Mesendoderm (in vitro differentiated cells): Measurements from ENCODE around the gene TMEM9.

Experiments used
- DNase-seq: peaks from one replicate; pipeline ENCODE4 v3.0.0; 2013
- H2AK5ac ChIP-seq: 2 replicates; pipeline ENCODE4 v1.6.1; 2013; ENCODE audit warnings: low read length, inconsistent platforms
- H2BK120ac ChIP-seq: 2 replicates; pipeline ENCODE4 v1.6.1; 2013; ENCODE audit warnings: low read depth, mild to moderate bottlenecking, low read length, moderate library complexity, mixed read lengths
- H2BK15ac ChIP-seq: replicated peaks from 2 replicates; pipeline ENCODE4 v1.6.1; 2013; ENCODE audit warnings: low read depth, mild to moderate bottlenecking, moderate library complexity
- H2BK5ac ChIP-seq: 2 replicates; pipeline ENCODE4 v1.6.1; 2013; ENCODE audit warnings: low read length, inconsistent platforms
- H3K18ac ChIP-seq: 2 replicates; pipeline ENCODE4 v1.6.1; 2013; ENCODE audit warnings: mild to moderate bottlenecking, low read length, mixed read lengths
- H3K23ac ChIP-seq: one replicate; pipeline ENCODE4 v1.6.1; 2013; ENCODE audit warnings: low read length
- H3K27ac ChIP-seq: 2 replicates; pipeline ENCODE4 v1.5.1; 2013; ENCODE audit warnings: low read depth, mild to moderate bottlenecking, inconsistent platforms, low read length, moderate library complexity
- H3K27me3 ChIP-seq: 2 replicates; pipeline ENCODE4 v1.6.1; 2013; ENCODE audit warnings: low read length, control low read depth, mild to moderate bottlenecking, inconsistent platforms; ENCODE audit not compliant: insufficient read depth, poor library complexity
- H3K36me3 ChIP-seq: 2 replicates; pipeline ENCODE4 v1.6.1; 2013; ENCODE audit warnings: low read length, inconsistent platforms; ENCODE audit not compliant: control insufficient read depth, insufficient read depth
- H3K4ac ChIP-seq: one replicate; pipeline ENCODE4 v1.6.1; 2013; ENCODE audit warnings: low read depth, mild to moderate bottlenecking, low read length, moderate library complexity
- H3K4me1 ChIP-seq: 2 replicates; pipeline ENCODE4 v1.6.1; 2013; ENCODE audit warnings: low read depth, low read length, inconsistent platforms; ENCODE audit not compliant: control insufficient read depth
- H3K4me2 ChIP-seq: 2 replicates; pipeline ENCODE4 v1.6.1; 2013; ENCODE audit warnings: low read length
- H3K4me3 ChIP-seq: 2 replicates; pipeline ENCODE4 v1.5.1; 2013; ENCODE audit warnings: mild to moderate bottlenecking, low read length
- H3K56ac ChIP-seq: one replicate; pipeline ENCODE4 v1.6.1; 2013; ENCODE audit warnings: low read length
- H3K79me1 ChIP-seq: 2 replicates; pipeline ENCODE4 v1.6.1; 2013; ENCODE audit warnings: low read length, inconsistent platforms
- H3K79me2 ChIP-seq: 2 replicates; pipeline ENCODE4 v1.6.1; 2013; ENCODE audit warnings: mild to moderate bottlenecking, low read length; ENCODE audit not compliant: control insufficient read depth, insufficient read depth
- H3K9ac ChIP-seq: 2 replicates; pipeline ENCODE4 v1.6.1; 2013; ENCODE audit warnings: low read length, inconsistent platforms
- H4K5ac ChIP-seq: one replicate; pipeline ENCODE4 v1.6.1; 2013; ENCODE audit warnings: low read length
- H4K8ac ChIP-seq: one replicate; pipeline ENCODE4 v1.6.1; 2013; ENCODE audit warnings: low read depth, mild to moderate bottlenecking, control low read depth, low read length, moderate library complexity
- WGBS: extraction: QIAGEN DNeasy Blood & Tissue Kit; methylation state at CpG from one replicate; pipeline ENCODE4 v1.1.7; 2013; ENCODE audit warnings: low lambda C conversion rate, missing lambda C conversion rate; ENCODE audit not compliant: insufficient coverage; ENCODE audit errors: extremely low coverage; 5-methylcytosine and 5-hydroxymethylcytosine counted together

The TMEM9 gene

DNA sequence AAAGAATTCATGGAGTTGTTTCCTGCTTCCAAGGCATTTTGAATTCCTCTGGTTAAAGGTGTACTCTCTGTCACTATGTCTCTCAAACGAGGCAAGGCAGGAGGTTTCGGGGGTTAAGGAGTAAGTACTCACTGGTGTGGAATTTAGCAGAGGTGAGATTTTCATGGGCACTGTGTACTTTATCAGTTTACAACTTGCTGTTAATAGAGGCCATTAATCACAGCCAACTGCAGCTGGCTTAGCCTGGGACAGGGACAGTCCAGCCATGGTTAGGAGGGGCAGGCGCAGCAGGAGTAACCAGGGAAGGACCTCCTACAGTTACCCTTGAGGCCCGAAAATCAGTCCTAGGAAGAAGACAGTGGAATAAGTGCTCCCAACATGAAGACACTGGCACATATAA lies 18.1 kb upstream of the TMEM9 start:
- Histone ChIP-seq H2BK5ac (no peak overlapping the region), H2BK120ac (no peak overlapping the region), H3K36me3 (no peaks in the 10 kb centered on the region), H4K8ac (no peak overlapping the region), H3K18ac (no peak overlapping the region), H3K4ac (no peak overlapping the region), H3K4me2 (no peak overlapping the region), H3K4me1 (peaks cover 2% of the 10 kb centered on the region), H3K79me2 (no peaks in the 10 kb centered on the region), H3K4me3 (no peak overlapping the region), H4K5ac (no peak overlapping the region), H3K27ac (no peak overlapping the region), H3K9ac (no peak overlapping the region), H3K79me1 (no peaks in the 10 kb centered on the region), H2AK5ac (no peak overlapping the region), H3K56ac (no peak overlapping the region), H3K27me3 (no peaks in the 10 kb centered on the region), H3K23ac (no peak overlapping the region), H2BK15ac (no peak overlapping the region)
- WGBS = no CpG with 5 or more reads among the region's 4 CpGs
- DNase-seq = peak; percentile 45

DNA sequence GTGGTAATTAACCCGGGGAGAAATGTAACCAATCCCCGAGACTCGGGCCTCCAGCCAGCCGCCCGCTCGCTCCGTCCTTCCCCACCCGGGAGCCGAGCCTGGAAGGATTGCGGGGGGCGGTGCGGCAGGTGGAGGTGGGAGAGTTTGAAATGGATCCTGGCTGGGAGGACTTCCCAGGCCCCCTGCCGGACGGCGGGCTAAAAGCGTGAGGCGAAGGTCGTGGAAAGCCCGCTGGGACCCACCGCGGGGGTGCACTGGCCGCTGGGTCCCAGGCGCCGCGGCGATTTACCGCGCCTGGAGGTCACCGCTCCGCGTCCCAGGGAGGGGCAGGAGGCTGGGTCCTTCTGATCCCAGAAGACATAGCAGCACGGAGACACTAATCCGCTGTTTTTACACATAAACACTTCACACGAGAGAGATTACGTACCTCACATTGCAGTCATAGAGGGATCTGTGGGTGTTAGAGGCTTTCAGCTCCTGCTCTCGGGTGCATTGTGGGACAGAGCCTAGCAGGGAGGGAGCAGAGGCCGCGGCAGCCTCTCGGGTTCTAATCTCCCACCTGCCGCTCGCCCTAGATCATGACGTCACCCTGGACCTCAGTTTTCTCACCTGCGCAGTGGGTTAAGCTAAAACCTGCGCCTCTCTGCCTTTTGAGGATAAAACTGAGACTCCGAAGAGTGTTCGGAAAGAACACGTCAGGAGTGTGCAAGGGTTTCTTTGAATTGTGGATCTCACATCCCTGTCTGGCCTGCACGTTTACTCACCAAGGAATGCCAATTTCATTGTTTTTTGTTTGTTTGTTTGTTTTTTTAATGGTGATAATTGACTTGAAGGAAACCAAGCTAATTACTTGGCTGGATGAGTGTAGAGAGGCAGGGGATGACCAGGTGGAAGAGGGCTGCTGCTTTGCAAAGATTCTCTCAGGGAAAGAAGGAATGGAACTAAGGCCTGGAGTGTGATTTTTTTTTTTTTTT lies 17.1 kb upstream of the TMEM9 start:
- H4K5ac ChIP-seq = no peak overlapping the region
- no CpG with 5 or more reads among the region's 48 CpGs for WGBS
- DNase-seq = peak; percentile 81

DNA sequence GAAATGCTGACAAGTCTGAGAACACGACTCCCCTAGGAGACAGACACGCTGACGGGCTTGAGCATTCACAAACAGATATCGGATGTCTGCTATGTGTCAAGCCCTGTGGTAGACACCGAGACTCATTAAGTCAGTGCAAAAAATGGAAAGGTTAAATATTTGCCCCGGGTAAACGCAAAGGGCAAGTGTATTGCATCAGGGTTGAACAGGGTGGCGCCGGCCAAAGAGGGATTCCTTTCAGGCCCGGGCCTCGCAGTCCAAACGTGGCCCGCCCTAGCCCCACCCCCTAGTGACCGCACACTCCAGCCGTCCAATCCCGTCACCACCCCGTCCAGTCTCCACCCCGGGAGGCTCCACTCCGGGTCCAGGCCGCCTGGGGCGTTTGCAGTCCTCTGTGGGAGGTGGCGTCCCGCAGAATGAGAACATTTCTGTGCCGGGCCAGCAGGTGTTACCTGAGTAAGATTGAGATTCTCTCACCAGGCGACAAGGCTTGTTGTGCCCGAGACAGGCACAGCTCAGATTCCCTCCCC lies 16.3 kb upstream of the TMEM9 start:
- H3K4me3 ChIP-seq = peak overlapping the region; percentile 51

More for the DNA sequence above, 17.1 kb upstream of the TMEM9 start:
- Histone ChIP-seq H3K79me1 (no peaks in the 10 kb centered on the region), H3K23ac (no peak overlapping the region), H3K27me3 (no peaks in the 10 kb centered on the region), H3K79me2 (no peaks in the 10 kb centered on the region), H3K36me3 (no peaks in the 10 kb centered on the region), H3K18ac (peak overlapping the region; percentile 47), H3K4me2 (peak overlapping the region; percentile 76), H3K9ac (peak overlapping the region; percentile 66), H2BK5ac (no peak overlapping the region), H2BK15ac (no peak overlapping the region), H3K4me1 (peaks cover 2% of the 10 kb centered on the region), H2BK120ac (peak overlapping the region; percentile 55), H3K27ac (peak overlapping the region; percentile 54), H4K8ac (no peak overlapping the region), H3K4me3 (peak overlapping the region; percentile 51), H3K4ac (no peak overlapping the region), H2AK5ac (no peak overlapping the region), H3K56ac (peak overlapping the region; percentile 69)

DNA sequence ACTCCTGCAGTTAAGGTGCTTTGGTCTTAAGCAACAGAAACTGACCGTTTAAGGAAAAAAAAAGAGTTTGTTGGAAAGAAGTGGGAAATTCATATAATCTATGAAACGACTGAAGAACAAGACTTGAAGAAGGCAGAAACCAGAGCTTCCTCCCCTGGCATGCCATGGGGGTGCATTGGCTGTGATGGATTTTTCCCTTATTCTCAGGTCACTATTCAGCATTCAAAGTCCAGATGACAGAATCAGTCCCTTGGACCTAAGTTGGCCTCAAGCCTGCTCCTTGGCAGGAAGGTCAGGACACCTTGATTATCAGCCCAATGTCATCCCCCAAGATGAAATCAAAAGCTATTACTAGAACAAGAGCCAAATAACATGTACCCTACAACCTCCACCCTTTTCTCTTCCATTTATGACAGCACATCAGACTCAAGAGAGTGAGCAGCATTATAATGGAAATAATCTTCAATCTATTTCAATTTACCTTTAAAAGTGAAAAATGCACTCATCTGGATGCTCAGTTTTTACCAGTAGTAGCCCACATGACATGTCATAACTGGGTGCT lies 15.8 kb upstream of the TMEM9 start:
- H3K79me1 ChIP-seq = no peaks in the 10 kb centered on the region
- H3K56ac ChIP-seq = peak overlapping the region; percentile 75
- H3K27ac ChIP-seq = no peak overlapping the region
- H3K36me3 ChIP-seq = no peaks in the 10 kb centered on the region
- H2BK120ac ChIP-seq = no peak overlapping the region
- no peak overlapping the region for H2BK5ac ChIP-seq
- H4K8ac ChIP-seq = no peak overlapping the region
- peak overlapping the region; percentile 56 for H3K4me2 ChIP-seq
- no peaks in the 10 kb centered on the region for H3K79me2 ChIP-seq
- no peak overlapping the region for H2AK5ac ChIP-seq
- no peak for DNase-seq
- peak overlapping the region; percentile 41 for H3K9ac ChIP-seq
- H4K5ac ChIP-seq = no peak overlapping the region
- no peak overlapping the region for H2BK15ac ChIP-seq
- no peak overlapping the region for H3K23ac ChIP-seq
- no peak overlapping the region for H3K4me3 ChIP-seq
- no CpG with 5 or more reads among the region's 2 CpGs for WGBS
- no peaks in the 10 kb centered on the region for H3K27me3 ChIP-seq
- H3K4ac ChIP-seq = no peak overlapping the region
- no peak overlapping the region for H3K18ac ChIP-seq
- peaks cover 2% of the 10 kb centered on the region for H3K4me1 ChIP-seq

More for the DNA sequence above, 16.3 kb upstream of the TMEM9 start:
- WGBS = no CpG with 5 or more reads among the region's 26 CpGs
- Histone ChIP-seq H3K36me3 (no peaks in the 10 kb centered on the region), H4K5ac (no peak overlapping the region), H3K4me1 (peaks cover 2% of the 10 kb centered on the region), H2BK5ac (no peak overlapping the region), H3K79me1 (no peaks in the 10 kb centered on the region), H3K56ac (peak overlapping the region; percentile 75), H3K79me2 (no peaks in the 10 kb centered on the region), H2BK15ac (no peak overlapping the region), H3K18ac (peak overlapping the region; percentile 47), H2BK120ac (no peak overlapping the region), H3K4ac (no peak overlapping the region), H3K4me2 (peak overlapping the region; percentile 76), H4K8ac (no peak overlapping the region), H2AK5ac (no peak overlapping the region), H3K23ac (no peak overlapping the region), H3K27ac (peak overlapping the region; percentile 54), H3K9ac (peak overlapping the region; percentile 66), H3K27me3 (no peaks in the 10 kb centered on the region)
- DNase-seq = peak; percentile 94

DNA sequence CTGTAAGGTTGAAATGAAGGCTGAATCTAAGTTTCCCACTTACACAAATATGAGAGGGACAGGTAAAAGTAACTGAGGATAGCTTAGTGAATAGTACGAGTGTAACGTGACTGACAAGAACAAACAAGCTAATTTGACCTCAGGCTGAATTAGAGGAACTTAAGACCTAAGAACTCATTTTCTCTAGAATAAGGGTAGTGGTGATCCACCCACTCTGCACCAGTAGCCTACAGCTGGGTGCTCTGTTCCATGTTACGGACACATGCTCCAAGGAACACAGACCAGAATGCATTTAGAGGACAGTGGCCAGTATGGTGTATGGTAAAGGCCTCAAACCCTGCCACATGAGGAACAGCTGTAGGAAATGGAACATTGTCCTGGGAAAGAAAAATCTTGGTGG lies 14.9 kb upstream of the TMEM9 start:
- Histone ChIP-seq H2BK15ac (no peak overlapping the region), H3K23ac (no peak overlapping the region), H2AK5ac (no peak overlapping the region), H4K5ac (no peak overlapping the region), H3K56ac (no peak overlapping the region), H4K8ac (no peak overlapping the region), H3K79me1 (no peaks in the 10 kb centered on the region), H3K4me2 (no peak overlapping the region), H3K4me1 (peaks cover 2% of the 10 kb centered on the region), H3K27ac (no peak overlapping the region), H3K27me3 (peaks cover 2% of the 10 kb centered on the region), H3K4ac (no peak overlapping the region), H3K9ac (no peak overlapping the region), H3K4me3 (no peak overlapping the region), H3K18ac (no peak overlapping the region), H2BK120ac (no peak overlapping the region), H3K79me2 (no peaks in the 10 kb centered on the region), H2BK5ac (no peak overlapping the region), H3K36me3 (no peaks in the 10 kb centered on the region)
- WGBS = no CpG with 5 or more reads among the region's 3 CpGs
- no peak for DNase-seq
